GM12892 (cell line): ENCODE results near the gene EPHB2.

Source experiments
- POLR2A ChIP-seq: IDR thresholded peaks from 2 replicates; pipeline ENCODE4 v1.6.1; 2011; ENCODE audit warnings: low read depth, low read length, control low read depth
- POLR2AphosphoS5 ChIP-seq: IDR thresholded peaks from 2 replicates; pipeline ENCODE4 v1.6.1; 2011; ENCODE audit warnings: low read depth, low read length, control low read depth
- TAF1 ChIP-seq: IDR thresholded peaks from 2 replicates; pipeline ENCODE4 v1.6.1; 2011; ENCODE audit warnings: low read depth, mild to moderate bottlenecking, control low read depth, low read length, borderline replicate concordance

- TF ChIP-seq POLR2A (no peak), POLR2AphosphoS5 (no peak), TAF1 (no peak)
Measured at GRCh38 chr1:22776035-22776613, 65.5 kb downstream of the EPHB2 start.
